H1 (cell line): ENCODE data around the gene CSPG5. TPM values are rescaled to one million over a fixed set of nuclear protein-coding genes. Genes with fewer than 3 reads are reported as not detected.

Source experiments
- CTCF ChIA-PET: fragments of 300-600 bp; sonication (Branson Sonifier 250); formaldehyde crosslinking; loops from one replicate; lab custom pipeline; 2021; ENCODE audit not compliant: partially characterized antibody; lab: Charles Lee
- POLR2A ChIA-PET: fragments of 300-600 bp; sonication (Branson Sonifier 250); formaldehyde crosslinking; loops from one replicate; lab custom pipeline; 2021; ENCODE audit warnings: inconsistent platforms; ENCODE audit not compliant: partially characterized antibody; lab: Charles Lee
- DNase-seq, 2 experiments: peaks; one replicate each; pipeline versions ENCODE4 v3.0.0 to v3.0.0-alpha.2; 2010 to 2022; ENCODE audit warnings: low spot score in 2 of 2, low read depth in 1 of 2, mixed read lengths in 1 of 2
- FAIRE-seq: peaks from 2 replicates; lab custom pipeline; 2011; peaks lifted over from hg19 to GRCh38; lab: Jason Lieb, UNC
- H2AFZ ChIP-seq: 2 replicates; pipeline ENCODE4 v1.8.1; 2012; ENCODE audit warnings: low read length, inconsistent platforms
- H2AK5ac ChIP-seq: 2 replicates; pipeline ENCODE4 v1.6.1; 2013; ENCODE audit warnings: low read depth, low read length
- H2BK120ac ChIP-seq: replicated peaks from 2 replicates; pipeline ENCODE3; 2013; ENCODE audit warnings: low read depth, low read length, inconsistent platforms
- H2BK12ac ChIP-seq: 2 replicates; pipeline ENCODE4 v1.6.1; 2013; ENCODE audit warnings: low read depth, low read length
- H2BK15ac ChIP-seq: 2 replicates; pipeline ENCODE4 v1.6.1; 2013; ENCODE audit warnings: low read length
- H2BK20ac ChIP-seq: 2 replicates; pipeline ENCODE4 v1.6.1; 2013; ENCODE audit warnings: low read length
- H2BK5ac ChIP-seq: 2 replicates; pipeline ENCODE4 v1.6.1; 2013; ENCODE audit warnings: low read depth, low read length
- H3K14ac ChIP-seq: 2 replicates; pipeline ENCODE4 v1.6.1; 2013; ENCODE audit warnings: inconsistent platforms; ENCODE audit not compliant: insufficient read length
- H3K18ac ChIP-seq: 2 replicates; pipeline ENCODE4 v1.6.1; 2013; ENCODE audit warnings: low read length; ENCODE audit errors: extremely low read depth
- H3K23ac ChIP-seq: 2 replicates; pipeline ENCODE4 v1.6.1; 2013; ENCODE audit warnings: inconsistent platforms; ENCODE audit not compliant: insufficient read length
- H3K23me2 ChIP-seq: 2 replicates; pipeline ENCODE4 v1.6.1; 2013; ENCODE audit warnings: low read depth, low read length
- H3K27ac ChIP-seq: 2 replicates; pipeline ENCODE4 v1.6.1; 2011; ENCODE audit warnings: low read depth, low read length, inconsistent platforms
- H3K27me3 ChIP-seq, 4 experiments: replicated peaks in 1 of 4; 1 replicate in 1 of 4; 2 replicates in 3 of 4; pipeline versions ENCODE4 v1.6.1 to v1.8.1; 2011 to 2013; ENCODE audit warnings: low read length in 3 of 4, mild to moderate bottlenecking in 3 of 4, inconsistent platforms in 2 of 4, mixed read lengths in 2 of 4, moderate library complexity in 1 of 4; ENCODE audit not compliant: control insufficient read depth in 3 of 4, insufficient read depth in 3 of 4; ENCODE audit errors: extremely low read depth in 1 of 4
- H3K36me3 ChIP-seq, 4 experiments: 2 replicates each; pipeline versions ENCODE4 v1.6.1 to v1.8.1; 2011 to 2013; ENCODE audit warnings: mild to moderate bottlenecking in 4 of 4, low read length in 3 of 4, moderate library complexity in 2 of 4, control low read depth in 1 of 4, inconsistent platforms in 1 of 4; ENCODE audit not compliant: insufficient read depth in 4 of 4, control insufficient read depth in 2 of 4
- H3K4ac ChIP-seq: replicated peaks from 2 replicates; pipeline ENCODE3; 2013; ENCODE audit warnings: low read length, low read depth, mixed read lengths, inconsistent platforms; ENCODE audit not compliant: insufficient read length
- H3K4me1 ChIP-seq, 4 experiments: replicated peaks in 1 of 4; 1 replicate in 1 of 4; 2 replicates in 3 of 4; pipeline versions ENCODE4 v1.6.1 to v1.8.1; 2011 to 2013; ENCODE audit warnings: low read length in 3 of 4, inconsistent platforms in 2 of 4, mixed read lengths in 1 of 4; ENCODE audit not compliant: insufficient read depth in 4 of 4, control insufficient read depth in 3 of 4
- H3K4me2 ChIP-seq, 2 experiments: 2 replicates each; pipeline versions ENCODE4 v1.6.1 to v1.8.1; 2011 to 2013; ENCODE audit warnings: low read depth in 2 of 2, low read length in 2 of 2, control low read depth in 1 of 2, inconsistent platforms in 1 of 2, mild to moderate bottlenecking in 1 of 2; ENCODE audit not compliant: insufficient read depth in 1 of 2
- H3K4me3 ChIP-seq, 4 experiments: fragments of 200-600, 300-600 bp in 1 of 4; sonication (generic), shearing (Covaris generic), sonication (Bioruptor Twin) in 1 of 4; 2 replicates each; pipeline versions ENCODE4 v1.5.1 to v1.8.1; 2011 to 2016; ENCODE audit warnings: low read length in 4 of 4, low read depth in 3 of 4, control low read depth in 2 of 4, inconsistent platforms in 2 of 4, mild to moderate bottlenecking in 2 of 4, mixed read lengths in 1 of 4, moderate library complexity in 1 of 4; ENCODE audit not compliant: insufficient read depth in 2 of 4; ENCODE audit errors: extremely low read depth in 1 of 4
- H3K56ac ChIP-seq: replicated peaks from 2 replicates; pipeline ENCODE3; 2013; ENCODE audit warnings: low read depth, mild to moderate bottlenecking, mixed read lengths, low read length, inconsistent platforms; ENCODE audit not compliant: insufficient read length
- H3K79me1 ChIP-seq: 2 replicates; pipeline ENCODE4 v1.6.1; 2013; ENCODE audit warnings: low read depth, low read length, control low read depth
- H3K79me2 ChIP-seq, 2 experiments: 2 replicates each; pipeline versions ENCODE4 v1.6.1 to v1.8.1; 2012 to 2013; ENCODE audit warnings: low read length in 2 of 2, mild to moderate bottlenecking in 2 of 2, inconsistent platforms in 1 of 2; ENCODE audit not compliant: insufficient read depth in 2 of 2, control insufficient read depth in 1 of 2
- H3K9ac ChIP-seq, 4 experiments: replicated peaks in 1 of 4; 1 replicate in 1 of 4; 2 replicates in 3 of 4; pipeline versions ENCODE4 v1.6.1 to v1.8.1; 2011 to 2013; ENCODE audit warnings: low read depth in 3 of 4, low read length in 3 of 4, control low read depth in 2 of 4, mild to moderate bottlenecking in 2 of 4, moderate library complexity in 2 of 4, inconsistent platforms in 1 of 4; ENCODE audit errors: extremely low read depth in 1 of 4
- H3K9me3 ChIP-seq, 2 experiments: 2 replicates each; pipeline versions ENCODE4 v1.6.1 to v1.8.1; 2012 to 2013; ENCODE audit warnings: mild to moderate bottlenecking in 2 of 2, moderate library complexity in 2 of 2, control low read depth in 1 of 2, inconsistent platforms in 1 of 2, low read depth in 1 of 2, low read length in 1 of 2, mixed read lengths in 1 of 2; ENCODE audit not compliant: insufficient read depth in 2 of 2
- H4K20me1 ChIP-seq, 2 experiments: replicated peaks in 1 of 2; 2 replicates each; pipeline versions ENCODE3 to v1.8.1; 2011 to 2013; ENCODE audit warnings: inconsistent platforms in 2 of 2, low read length in 2 of 2, mild to moderate bottlenecking in 1 of 2; ENCODE audit not compliant: insufficient read depth in 2 of 2, control insufficient read depth in 1 of 2
- H4K5ac ChIP-seq: 2 replicates; pipeline ENCODE4 v1.6.1; 2013; ENCODE audit warnings: low read length, low read depth, mixed read lengths, inconsistent platforms; ENCODE audit not compliant: insufficient read length
- H4K8ac ChIP-seq: 2 replicates; pipeline ENCODE4 v1.8.0; 2013; ENCODE audit warnings: mild to moderate bottlenecking, moderate library complexity, low read length, inconsistent platforms; ENCODE audit not compliant: insufficient read depth; ENCODE audit errors: extremely low read depth
- H4K91ac ChIP-seq: replicated peaks from 2 replicates; pipeline ENCODE3; 2013; ENCODE audit warnings: low read length, mixed read lengths, inconsistent platforms; ENCODE audit not compliant: insufficient read length
- CREB1 ChIP-seq: IDR thresholded peaks from 2 replicates; pipeline ENCODE4 v1.6.1; 2012; ENCODE audit warnings: inconsistent platforms
- CTBP2 ChIP-seq: IDR thresholded peaks from 2 replicates; pipeline ENCODE4 v1.7.0; 2011; ENCODE audit warnings: borderline replicate concordance, mild to moderate bottlenecking, moderate library complexity, mixed read lengths, low read length; ENCODE audit not compliant: insufficient read depth, insufficient read length
- GTF2F1 ChIP-seq: IDR thresholded peaks from 2 replicates; pipeline ENCODE4 v1.6.1; 2012; ENCODE audit warnings: low read depth, low read length, improper control_type of control experiment, borderline replicate concordance
- HDAC2 ChIP-seq, 2 experiments: fragments of 300-600 bp in 1 of 2; sonication (generic) in 1 of 2; IDR thresholded peaks; 2 replicates each; pipeline ENCODE4 v1.6.1; 2011 to 2012; ENCODE audit warnings: low read depth in 2 of 2, low read length in 2 of 2, mild to moderate bottlenecking in 2 of 2, moderate library complexity in 2 of 2, borderline replicate concordance in 1 of 2, inconsistent platforms in 1 of 2
- MAX ChIP-seq: IDR thresholded peaks from 2 replicates; pipeline ENCODE4 v1.6.1; 2012; ENCODE audit warnings: inconsistent platforms
- POLR2A ChIP-seq, 2 experiments: IDR thresholded peaks; 1 replicate in 1 of 2; 2 replicates in 1 of 2; pipeline ENCODE4 v1.6.1; 2011; ENCODE audit warnings: low read depth in 2 of 2, low read length in 2 of 2, mild to moderate bottlenecking in 2 of 2; ENCODE audit errors: control extremely low read depth in 1 of 2
- POLR2AphosphoS5 ChIP-seq: IDR thresholded peaks from 2 replicates; pipeline ENCODE4 v1.6.1; 2011; ENCODE audit warnings: low read depth, low read length
- RBBP5 ChIP-seq: IDR thresholded peaks from 2 replicates; pipeline ENCODE4 v1.7.1; 2012; ENCODE audit warnings: low read depth, mild to moderate bottlenecking, inconsistent platforms, low read length, moderate library complexity, borderline replicate concordance
- SP2 ChIP-seq: IDR thresholded peaks from 2 replicates; pipeline ENCODE4 v1.6.1; 2012; ENCODE audit warnings: mild to moderate bottlenecking, low read length, inconsistent platforms
- TAF1 ChIP-seq: IDR thresholded peaks from 2 replicates; pipeline ENCODE4 v1.6.1; 2011; ENCODE audit warnings: mild to moderate bottlenecking, low read depth, low read length
- TCF12 ChIP-seq: IDR thresholded peaks from 2 replicates; pipeline ENCODE4 v1.6.1; 2011; ENCODE audit warnings: low read depth, mild to moderate bottlenecking, low read length
- YY1 ChIP-seq: IDR thresholded peaks from 2 replicates; pipeline ENCODE4 v1.6.1; 2011; ENCODE audit warnings: low read depth, mild to moderate bottlenecking, low read length
- WGBS, 2 experiments: shearing (Covaris generic) in 1 of 2; methylation state at CpG; one replicate each; pipeline versions ENCODE4 v1.1.6 to v1.1.7; 2013 to 2015; ENCODE audit warnings: low lambda C conversion rate in 2 of 2, mixed read lengths in 2 of 2, inconsistent platforms in 1 of 2, low coverage in 1 of 2, missing lambda C conversion rate in 1 of 2; ENCODE audit not compliant: insufficient replicate concordance in 2 of 2, insufficient coverage in 1 of 2, insufficient read length in 1 of 2; ENCODE audit errors: extremely low coverage in 1 of 2, missing lambda C conversion rate in 1 of 2; 5-methylcytosine and 5-hydroxymethylcytosine counted together
- polyA plus RNA-seq, 7 experiments: library from polyadenylated mRNA; depleted of rRNA in 3 of 7; stranded (reverse) in 5 of 7; unstranded in 2 of 7; fragments of >200 nt in 5 of 7; fragments of 200-250 nt in 2 of 7; gene quantifications; 1 replicate in 5 of 7; 2 replicates in 1 of 7; 4 replicates in 1 of 7; pipeline versions ENCODE4 v1.2.1 to v1.2.3, GENCODE V29; 2011 to 2013; ENCODE audit warnings: missing spikeins in 2 of 7, mixed read lengths in 2 of 7
- total RNA-seq: library from RNA; stranded (reverse); fragmentation: NEBNext Ultra II Directional; extraction: Animal tissue kit (Norgen Biotek cat#: 25700); gene quantifications from 2 replicates; pipeline ENCODE4 v1.2.1, GENCODE V29; 2021

CSPG5 gene
- total and polyA plus RNA-seq, 2 of the 8 experiments (the other 6 are each of a cell fraction or from before 2014, with no cell fraction given): 2.1 to 7.4 TPM

- DNase-seq: no peak
- no peak overlapping the region for H3K18ac ChIP-seq
- no peak overlapping the region for H2BK20ac ChIP-seq
- H3K4me1 ChIP-seq: no peaks in the 10 kb centered on the region
- H4K91ac ChIP-seq: no peak overlapping the region
- TF ChIP-seq CREB1 (no peak), POLR2A (IDR thresholded peaks at IDR 0.05; ENCODE audit: control extremely low read depth in 1 of 2, low read depth in 2 of 2, low read length in 2 of 2) (no peak), POLR2AphosphoS5 (no peak), TAF1 (no peak), CTBP2 (no peak), SP2 (no peak), HDAC2 (IDR thresholded peaks at IDR 0.05; ENCODE audit: borderline replicate concordance in 1 of 2, low read depth in 2 of 2, low read length in 2 of 2) (no peak), MAX (no peak), YY1 (no peak), RBBP5 (no peak), TCF12 (no peak), GTF2F1 (no peak)
- no peak overlapping the region for H2BK5ac ChIP-seq
- no peak overlapping the region for H4K5ac ChIP-seq
- no peak overlapping the region for H2BK15ac ChIP-seq
- H2BK120ac ChIP-seq: no peak overlapping the region
- WGBS, 2 experiments: 90% methylated on average over 2 of the region's 2 CpGs; no CpG with 5 or more reads in 1 of the 2 experiments
- CTCF ChIA-PET: no interaction called here
- no peaks in the 10 kb centered on the region for H3K23me2 ChIP-seq
- H2AFZ ChIP-seq: no peak overlapping the region
- no peak overlapping the region for H3K23ac ChIP-seq
- H3K4me2 ChIP-seq: no peak overlapping the region
- H3K4ac ChIP-seq: no peak overlapping the region
- H3K4me3 ChIP-seq: no peak overlapping the region
- no peak overlapping the region for H3K56ac ChIP-seq
- peaks cover 22 to 64% (median 46%) of the 10 kb centered on the region in 4 experiments for H3K36me3 ChIP-seq
- H3K79me1 ChIP-seq: no peaks in the 10 kb centered on the region
- H3K9me3 ChIP-seq: no peaks in the 10 kb centered on the region
- no peaks in the 10 kb centered on the region for H3K27me3 ChIP-seq
- peaks cover 0 to 5% of the 10 kb centered on the region in 2 experiments for H4K20me1 ChIP-seq
- no peak overlapping the region for H4K8ac ChIP-seq
- H3K27ac ChIP-seq: no peak overlapping the region
- FAIRE-seq: no peak
- H2AK5ac ChIP-seq: no peak overlapping the region
- POLR2A ChIA-PET: no interaction called here
- H3K14ac ChIP-seq: no peak overlapping the region
- H3K79me2 ChIP-seq: peaks cover 0 to 4% of the 10 kb centered on the region in 2 experiments; a peak in 1 of 4 replicates
- no peak overlapping the region for H2BK12ac ChIP-seq
- H3K9ac ChIP-seq: no peak overlapping the region
These were observed 25.5 kb upstream of the CSPG5 start for GRCh38 chr3:47604145-47604544.
